ENCODE data around the gene FBRSL1.

Gene FBRSL1

GRCh38 chr12:132542661-132543060 is 52.7 kb downstream of the FBRSL1 start:
- no peak for DNase-seq (ENCODE audit: low spot score)

DNA sequence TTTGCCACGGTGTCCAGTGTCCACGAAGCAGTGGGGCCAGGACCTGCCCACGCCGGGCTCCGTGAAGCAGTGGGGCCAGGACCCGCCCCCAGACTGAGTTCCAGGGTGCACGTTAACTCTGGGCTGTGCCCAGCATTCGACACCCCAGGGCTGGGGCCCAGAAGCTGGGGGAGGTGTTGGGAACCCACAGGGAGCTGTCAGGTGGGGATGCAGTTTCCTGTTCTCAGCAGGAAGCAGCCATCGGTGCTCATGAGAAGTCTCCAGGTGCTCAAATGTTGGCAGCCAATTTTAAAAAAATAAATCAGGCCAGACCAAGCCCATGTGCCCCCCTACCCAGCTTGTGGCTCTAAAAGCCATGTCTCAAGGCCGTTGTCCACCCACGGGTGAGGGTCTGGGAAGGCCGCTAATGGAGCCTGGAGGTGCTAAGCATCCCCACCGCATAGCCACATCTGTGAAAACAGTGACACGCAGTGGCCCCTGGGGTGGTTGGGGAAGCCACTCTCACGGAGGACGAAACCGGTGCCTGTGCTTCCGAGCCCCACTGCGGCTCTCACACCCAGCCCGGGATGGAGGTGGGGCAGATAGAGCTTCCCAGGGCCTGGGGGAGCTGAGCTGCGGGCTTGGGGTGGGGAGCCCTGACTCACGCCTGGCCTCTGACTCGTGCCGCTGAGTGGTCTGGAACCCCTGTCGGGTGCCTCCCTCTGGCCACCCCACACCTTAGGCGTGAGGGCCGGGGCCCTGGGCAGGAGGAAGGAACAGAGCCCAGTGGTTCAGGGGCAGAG is 53.5 kb downstream of the FBRSL1 start:
- DNase-seq (ENCODE audit: low spot score), result no peak

DNA sequence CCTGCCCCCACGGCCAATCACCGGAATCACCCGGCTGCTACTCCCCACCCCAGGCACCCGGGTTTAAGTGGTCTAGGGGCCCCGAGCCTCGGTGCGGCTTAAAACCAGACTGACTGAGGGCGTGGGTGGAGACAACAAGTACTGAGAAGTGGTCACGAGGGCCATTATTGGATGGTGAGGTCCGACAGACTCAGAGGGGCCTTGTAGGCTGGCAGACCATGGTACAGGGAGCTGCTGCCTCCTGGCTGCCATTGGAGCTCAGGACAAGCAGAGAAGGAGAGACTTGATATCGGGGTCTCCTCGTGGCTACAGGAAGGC is 54.1 kb downstream of the FBRSL1 start:
- no peak for DNase-seq (ENCODE audit: low spot score)

GRCh38 chr12:132544498-132544897 is 54.5 kb downstream of the FBRSL1 start:
- no peak for DNase-seq (ENCODE audit: low spot score)

GRCh38 chr12:132545164-132545953 is 55.4 kb downstream of the FBRSL1 start:
- no peak for DNase-seq (ENCODE audit: low spot score)

DNA sequence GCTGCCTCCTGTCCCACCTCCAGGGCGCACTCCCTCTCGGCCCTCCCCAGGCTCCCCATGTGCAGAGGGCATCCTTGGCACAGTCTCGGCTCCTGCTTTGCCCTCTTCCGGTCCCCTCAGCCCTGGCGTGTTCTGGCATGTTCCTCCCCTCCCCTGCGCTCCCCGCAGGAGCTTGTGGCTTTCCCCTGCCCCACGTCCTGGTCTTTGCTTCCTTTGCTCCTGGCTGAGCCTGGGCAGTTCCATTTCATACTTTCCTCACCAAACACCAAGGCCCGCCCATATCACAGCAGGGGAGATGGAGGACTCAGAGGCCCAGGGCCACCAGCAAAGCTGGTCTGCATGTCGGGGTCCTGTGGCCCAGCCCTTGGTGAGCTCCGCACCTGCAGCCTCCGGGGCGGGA is 56.0 kb downstream of the FBRSL1 start:
- no peak for DNase-seq (ENCODE audit: low spot score)

- DNase-seq (ENCODE audit: low spot score), result no peak
These were observed 56.7 kb downstream of the FBRSL1 start for GRCh38 chr12:132546647-132547046.

DNA sequence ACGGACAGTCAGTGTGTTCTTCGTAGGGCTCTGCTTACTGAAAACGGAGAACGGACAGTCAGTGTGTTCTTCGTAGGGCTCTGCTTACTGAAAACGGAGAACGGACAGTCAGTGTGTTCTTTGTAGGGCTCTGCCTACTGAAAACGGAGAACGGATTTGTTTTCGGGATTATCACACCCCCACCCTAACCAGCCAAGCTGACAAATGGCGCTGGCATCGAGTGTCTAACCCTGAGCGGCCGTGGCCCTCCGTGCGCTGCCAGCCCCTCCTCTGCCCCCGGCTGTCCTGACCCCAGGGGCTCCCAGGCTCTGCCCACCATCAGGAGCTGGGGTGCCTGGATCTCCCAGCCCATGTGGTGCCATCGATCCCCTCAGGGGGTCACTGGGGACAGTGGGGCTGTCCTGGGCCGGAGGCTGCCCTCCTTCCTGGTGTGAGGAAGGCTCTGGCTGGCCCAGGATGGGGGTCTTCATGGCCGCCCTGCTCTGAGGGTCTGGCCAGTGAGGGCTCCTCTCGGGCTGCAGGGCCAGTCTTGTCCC is 57.3 kb downstream of the FBRSL1 start:
- no peak for DNase-seq (ENCODE audit: low spot score)

DNA sequence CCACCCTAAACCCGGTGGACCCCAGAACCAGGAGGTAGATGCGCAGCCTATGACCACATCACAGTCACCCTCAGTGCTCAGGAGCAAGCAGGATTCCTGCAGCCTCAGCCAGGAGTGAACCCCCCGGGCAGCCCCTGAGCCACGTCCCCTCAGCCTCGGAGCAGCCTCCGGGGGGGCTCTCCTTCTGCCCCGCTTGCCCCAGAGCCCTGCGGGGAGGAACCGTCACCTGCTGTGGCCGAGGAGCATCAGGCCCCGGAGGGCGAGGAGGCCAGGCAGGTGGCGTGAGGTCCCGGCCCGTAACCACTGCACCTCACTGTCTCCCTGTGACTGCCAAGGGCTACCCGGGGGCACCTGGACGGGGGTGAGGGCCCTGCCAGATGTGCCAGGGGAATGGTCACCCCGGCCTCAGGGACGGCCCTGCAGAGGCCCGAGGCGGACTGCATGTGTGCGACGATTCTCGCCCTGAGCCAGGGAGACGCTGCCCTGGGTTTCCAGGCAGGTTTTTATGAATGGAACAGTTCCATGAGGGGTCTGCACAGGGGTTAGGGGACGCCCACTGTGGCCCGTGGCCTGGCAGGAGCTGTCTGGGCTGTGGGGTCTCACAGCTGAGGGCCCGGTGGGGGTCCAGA is 58.6 kb downstream of the FBRSL1 start:
- DNase-seq (ENCODE audit: low spot score), result no peak

GRCh38 chr12:132549059-132549458 is 59.1 kb downstream of the FBRSL1 start:
- no peak for DNase-seq (ENCODE audit: low spot score)

DNA sequence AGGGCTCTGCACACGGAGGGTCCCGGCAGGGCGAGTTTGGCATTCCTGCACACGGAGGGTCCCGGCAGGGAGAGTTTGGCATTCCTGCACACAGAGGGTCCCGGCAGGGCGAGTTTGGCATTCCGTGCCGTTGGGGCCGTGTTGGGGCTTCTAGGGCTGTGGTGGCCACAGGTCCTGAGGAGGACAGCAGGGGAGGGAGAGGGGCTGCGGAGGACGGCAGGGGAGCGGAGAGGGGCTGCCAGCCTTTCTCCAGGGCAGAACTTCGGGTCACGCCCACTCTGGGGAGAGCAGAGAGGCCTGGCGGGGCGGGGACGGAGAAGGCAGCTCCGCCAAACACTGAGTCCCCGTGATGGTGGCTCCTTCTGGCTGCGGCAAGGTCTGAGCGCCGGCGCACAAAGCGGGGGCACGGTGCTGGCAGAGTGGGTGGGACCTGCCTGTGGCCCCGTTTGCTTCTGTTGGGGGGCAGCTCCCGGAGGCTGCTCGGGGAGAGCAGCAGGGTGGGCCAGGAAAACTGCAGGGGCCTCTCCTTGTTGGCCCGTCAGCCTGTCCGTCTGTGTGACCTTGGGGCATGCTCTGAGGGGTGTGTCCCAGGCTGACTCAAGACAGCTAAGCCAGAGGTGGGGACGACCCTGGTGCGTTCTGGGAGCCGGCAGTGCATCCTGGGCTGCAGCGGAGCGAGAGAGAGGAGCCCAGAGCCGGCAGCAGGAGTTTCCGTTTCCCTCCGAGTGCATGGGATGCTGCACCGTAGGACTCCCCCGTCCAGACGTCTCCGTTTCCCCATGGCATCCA is 60.3 kb downstream of the FBRSL1 start:
- DNase-seq (ENCODE audit: low spot score), result no peak

DNA sequence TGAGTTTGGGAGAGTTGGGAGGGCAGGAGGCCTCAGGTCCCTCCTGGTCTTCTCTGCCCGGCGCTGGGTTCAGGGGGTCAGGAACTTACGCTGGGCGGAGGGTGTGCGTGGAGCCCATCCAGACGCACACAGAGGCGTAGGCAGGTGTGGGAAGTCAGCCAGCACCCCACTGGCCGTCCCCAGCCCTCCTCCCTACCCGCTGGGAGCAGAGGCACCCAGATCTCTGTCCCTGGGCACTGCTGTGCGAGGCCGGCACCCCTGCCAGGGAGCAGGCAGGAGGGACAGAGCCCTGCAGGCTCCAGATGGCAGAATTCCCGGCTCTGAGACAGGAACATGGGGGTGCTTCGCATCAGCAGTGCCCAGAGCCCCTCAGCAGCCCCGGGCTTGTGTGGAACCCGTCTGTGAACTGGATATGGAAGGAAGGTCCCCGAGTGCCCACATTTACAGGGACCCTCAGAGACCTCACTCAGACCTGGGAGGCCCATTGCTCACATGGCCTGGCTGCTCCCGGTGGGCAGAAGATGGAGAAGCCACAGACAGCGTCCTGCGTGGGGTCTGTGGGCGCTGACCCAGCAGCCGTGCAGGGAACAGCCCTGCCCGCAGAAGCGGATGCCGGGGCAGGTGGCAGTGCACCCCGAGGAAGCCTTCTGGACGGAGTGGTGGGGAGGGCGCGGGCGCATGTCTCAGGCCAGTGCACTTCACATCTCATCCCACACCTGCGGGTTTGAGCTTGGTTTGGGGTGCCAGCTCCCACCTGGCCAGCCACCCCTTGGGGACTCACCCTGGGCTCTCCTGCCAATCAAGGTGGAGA is 61.1 kb downstream of the FBRSL1 start:
- no peak for DNase-seq (ENCODE audit: low spot score)

GRCh38 chr12:132551641-132552031 is 61.7 kb downstream of the FBRSL1 start:
- no peak for DNase-seq (ENCODE audit: low spot score)

- DNase-seq (ENCODE audit: low spot score), result no peak
These were observed 65.1 kb downstream of the FBRSL1 start for GRCh38 chr12:132554845-132555630.

DNA sequence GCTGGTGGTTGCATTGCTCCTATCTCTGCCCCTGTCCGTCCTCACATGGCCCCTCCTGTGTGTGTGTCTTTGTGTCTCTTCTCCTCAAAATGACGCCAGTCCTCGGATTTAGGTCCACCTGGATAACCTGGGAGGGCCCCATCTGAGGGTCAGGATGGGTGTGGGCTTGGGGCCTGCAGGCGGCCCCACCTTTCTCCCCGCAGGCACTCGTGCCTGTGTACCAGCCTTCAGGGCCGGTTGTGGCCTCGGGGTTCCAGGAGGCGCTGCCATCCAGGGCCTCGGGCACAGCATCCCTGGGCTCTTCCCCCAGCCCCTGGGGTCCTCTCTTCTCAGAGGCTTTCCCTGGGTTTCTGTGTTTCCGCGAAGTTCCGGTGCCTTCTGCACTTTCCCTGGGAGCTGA is 65.7 kb downstream of the FBRSL1 start:
- DNase-seq (ENCODE audit: low spot score), result no peak

GRCh38 chr12:132556216-132556615 is 66.3 kb downstream of the FBRSL1 start:
- no peak for DNase-seq (ENCODE audit: low spot score)

GRCh38 chr12:132556801-132557200 is 66.8 kb downstream of the FBRSL1 start:
- DNase-seq (ENCODE audit: low spot score), result no peak

- DNase-seq (ENCODE audit: low spot score), result no peak
These were observed 67.5 kb downstream of the FBRSL1 start for GRCh38 chr12:132557291-132558015.

- no peak for DNase-seq (ENCODE audit: low spot score)
These were observed 68.3 kb downstream of the FBRSL1 start for GRCh38 chr12:132558042-132558856.
